Activated CD8-positive, alpha-beta T cell treated with anti-CD3 and anti-CD28 coated beads for 36 hours (primary cell): Measurements from ENCODE around the gene SUPT7L. TPM values are rescaled to one million over a fixed set of nuclear protein-coding genes. Genes with fewer than 3 reads are reported as not detected.

Experiments used
- ATAC-seq: fragments of 200-7000 bp; cut with Tn5 transposase; one replicate; pipeline ENCODE4 v1.10.0; 2021; ENCODE audit warnings: mild to moderate bottlenecking, moderate library complexity
- CTCF ChIA-PET: fragments of 350-600 bp; sonication (Branson Sonifier 250); formaldehyde crosslinking; loops from one replicate; lab custom pipeline; 2021; ENCODE audit warnings: antibody characterized with exemption; lab: Charles Lee
- POLR2A ChIA-PET: fragments of 350-600 bp; sonication (Branson Sonifier 250); formaldehyde crosslinking; loops from one replicate; lab custom pipeline; 2021; ENCODE audit warnings: antibody characterized with exemption; lab: Charles Lee
- DNase-seq: peaks from one replicate; pipeline ENCODE4 v3.0.0-alpha.2; 2020
- H3K27ac Mint-ChIP-seq: one replicate; pipeline ENCODE4 v1.8.0; 2021; ENCODE audit warnings: mild to moderate bottlenecking, mixed read lengths
- H3K27me3 Mint-ChIP-seq: one replicate; pipeline ENCODE4 v1.8.0; 2021; ENCODE audit warnings: mixed read lengths
- H3K36me3 Mint-ChIP-seq: one replicate; pipeline ENCODE4 v1.8.0; 2021; ENCODE audit warnings: low read depth, mixed read lengths
- H3K4me1 Mint-ChIP-seq: one replicate; pipeline ENCODE4 v1.8.0; 2021; ENCODE audit warnings: low read depth, mixed read lengths
- H3K4me3 Mint-ChIP-seq: one replicate; pipeline ENCODE4 v1.8.0; 2021; ENCODE audit warnings: mild to moderate bottlenecking, moderate library complexity, mixed read lengths
- H3K9me3 Mint-ChIP-seq: one replicate; pipeline ENCODE4 v1.8.0; 2021; ENCODE audit warnings: mixed read lengths
- CTCF ChIP-seq: fragments of 200-600 bp; IDR thresholded peaks from one replicate; pipeline ENCODE4 v1.8.0; 2022; ENCODE audit warnings: antibody characterized with exemption, mild to moderate bottlenecking
- intact Hi-C: fragments of 100-400 bp; cut with micrococcal nuclease; formaldehyde crosslinking; loops from one replicate; pipeline ENCODE4 v1.10.0; 2022
- total RNA-seq, 2 experiments: library from RNA; stranded (reverse); gene quantifications; one replicate each; pipeline ENCODE4 v1.2.3, GENCODE V29; 2021

The SUPT7L gene
- total RNA-seq, 2 experiments from 2014 or later: 21.8 to 22.6 TPM

DNA sequence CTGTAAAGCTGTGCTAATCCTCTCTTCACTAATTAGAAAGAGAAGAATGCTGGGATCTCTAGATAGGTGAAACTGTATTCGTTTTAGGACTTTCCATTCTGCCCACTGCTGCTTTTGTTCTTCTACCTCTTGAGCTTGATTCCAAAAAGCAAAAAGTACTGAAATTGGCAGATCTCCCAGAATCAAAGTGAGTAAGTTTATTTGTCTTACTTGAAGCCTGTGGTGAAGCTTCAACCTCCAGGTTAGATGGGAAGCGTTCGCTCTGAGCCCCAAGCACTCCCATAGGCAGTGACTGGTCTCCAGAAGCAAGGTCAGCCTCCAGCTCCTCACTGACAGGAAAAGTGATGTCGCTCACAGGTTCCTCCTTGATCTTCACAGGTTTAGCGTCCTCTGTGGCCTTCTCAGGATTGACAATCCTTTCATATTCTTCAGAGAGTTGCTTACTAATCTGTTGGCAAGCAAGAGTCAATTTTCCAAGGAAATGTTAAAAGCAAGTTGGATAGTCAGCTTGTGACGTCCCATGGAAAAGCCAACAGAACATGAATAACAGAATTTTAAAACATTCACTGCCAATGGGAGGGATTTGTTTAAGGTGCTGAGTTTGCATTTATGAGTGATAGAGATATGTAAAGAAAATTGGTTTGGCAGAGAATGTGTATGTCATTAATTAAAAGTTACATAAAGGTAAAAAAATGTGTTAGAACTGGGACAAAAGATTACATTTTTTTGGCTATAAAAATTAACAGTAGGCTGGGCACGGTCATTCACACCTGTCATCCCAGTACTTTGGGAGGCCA is 8.1 kb downstream of the SUPT7L start:
- ChIA-PET CTCF (interaction anchor here (0.8 to 2.5 kb wide), 2 partner anchors 9 to 28 kb away, joined by 3 to 14 read pairs; no protein-coding TSS in a partner anchor), POLR2A (interaction anchor here (1.1 to 1.5 kb wide), 3 partner anchors 8 to 225 kb away, joined by 3 to 6 read pairs (median 3); partner anchors contain the start of genes SLC4A1AP and SUPT7L)
- peaks cover 26% of the 10 kb centered on the region for H3K4me1 Mint-ChIP-seq
- ATAC-seq (no peak), DNase-seq (no peak)
- H3K27ac Mint-ChIP-seq: no peak overlapping the region
- H3K9me3 Mint-ChIP-seq: no peaks in the 10 kb centered on the region
- no peaks in the 10 kb centered on the region for H3K27me3 Mint-ChIP-seq
- H3K4me3 Mint-ChIP-seq: no peak overlapping the region
- TF ChIP-seq CTCF: no peak
- intact Hi-C loops: no loop called here
- peaks cover 48% of the 10 kb centered on the region for H3K36me3 Mint-ChIP-seq

DNA sequence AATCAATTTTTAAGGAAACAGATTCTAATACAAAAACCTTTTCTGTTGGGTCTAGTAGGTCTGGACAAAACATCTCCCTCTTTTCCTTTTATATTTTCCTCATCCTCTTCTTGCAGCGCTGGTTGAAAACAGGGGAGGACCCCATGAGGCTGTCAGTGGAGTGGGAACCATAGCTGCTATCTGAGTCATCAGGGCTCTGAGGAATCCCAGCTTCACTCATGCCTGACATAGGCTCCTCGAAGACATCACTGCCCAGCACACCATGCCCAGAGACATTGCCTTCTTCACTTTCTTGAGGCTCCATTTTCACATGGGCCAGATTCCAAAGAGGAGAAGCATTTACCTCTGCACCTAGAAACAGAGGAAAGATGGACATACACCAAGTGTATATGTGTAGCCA is 10.0 kb downstream of the SUPT7L start:
- no peaks in the 10 kb centered on the region for H3K9me3 Mint-ChIP-seq
- no peak overlapping the region for H3K4me3 Mint-ChIP-seq
- no peaks in the 10 kb centered on the region for H3K27me3 Mint-ChIP-seq
- H3K36me3 Mint-ChIP-seq: peaks cover 50% of the 10 kb centered on the region
- H3K4me1 Mint-ChIP-seq: peaks cover 16% of the 10 kb centered on the region
- DNase-seq (no peak), ATAC-seq (no peak)
- H3K27ac Mint-ChIP-seq: peak overlapping the region; percentile 23
- ChIA-PET POLR2A (interaction anchor here (1.0 to 1.4 kb wide), 3 partner anchors 11 to 238 kb away, joined by 3 to 5 read pairs (median 4); partner anchors contain the start of genes SLC4A1AP and SUPT7L), CTCF (interaction anchor here (2.5 kb wide), 1 partner anchor 30 kb away, joined by 14 read pairs; no protein-coding TSS in a partner anchor)
- no peak for TF ChIP-seq CTCF
- intact Hi-C loops: no loop called here

- intact Hi-C loops: no loop called here
- CTCF ChIA-PET: interaction anchor here (0.7 kb wide), 1 partner anchor 30 kb away, joined by 3 read pairs; no protein-coding TSS in a partner anchor
Observed at GRCh38 chr2:27652790-27653189, 10.6 kb downstream of the SUPT7L start.

DNA sequence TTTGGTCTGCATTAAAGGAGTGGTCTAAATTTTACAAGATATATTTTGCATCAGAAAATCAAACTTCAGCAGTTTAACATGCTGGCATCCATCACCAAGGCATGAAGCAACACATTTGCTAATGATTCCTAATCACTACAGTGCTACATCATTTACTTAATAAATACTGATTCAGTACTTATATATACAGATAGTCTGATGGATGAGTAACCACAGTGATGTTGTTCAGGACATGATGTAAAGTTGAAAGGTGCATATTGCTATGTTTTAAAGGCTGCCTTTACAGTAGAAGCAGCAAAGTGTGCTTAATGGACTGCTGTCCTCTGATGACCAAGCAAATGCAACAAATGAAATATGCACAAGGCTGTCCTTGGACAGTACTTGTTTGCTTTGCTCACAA is 11.1 kb downstream of the SUPT7L start:
- H3K27ac Mint-ChIP-seq: peak overlapping the region; percentile 59
- H3K9me3 Mint-ChIP-seq: no peaks in the 10 kb centered on the region
- no peak for TF ChIP-seq CTCF
- no peak overlapping the region for H3K4me3 Mint-ChIP-seq
- peaks cover 16% of the 10 kb centered on the region for H3K4me1 Mint-ChIP-seq
- ChIA-PET CTCF (interaction anchor here (0.7 kb wide), 1 partner anchor 31 kb away, joined by 3 read pairs; no protein-coding TSS in a partner anchor), POLR2A (interaction anchor here (2.6 kb wide), 1 partner anchor 11 kb away, joined by 13 read pairs; the partner anchor contains the start of genes SLC4A1AP and SUPT7L)
- ATAC-seq: no peak
- H3K36me3 Mint-ChIP-seq: peaks cover 59% of the 10 kb centered on the region
- H3K27me3 Mint-ChIP-seq: no peaks in the 10 kb centered on the region
- intact Hi-C loops: no loop called here
- no peak for DNase-seq

More at GRCh38 chr2:27652790-27653189, 10.6 kb downstream of the SUPT7L start:
- Mint-ChIP-seq H3K4me3 (no peak overlapping the region), H3K27me3 (no peaks in the 10 kb centered on the region), H3K27ac (peak overlapping the region; percentile 59), H3K9me3 (no peaks in the 10 kb centered on the region), H3K4me1 (peaks cover 16% of the 10 kb centered on the region), H3K36me3 (peaks cover 56% of the 10 kb centered on the region)
- DNase-seq (no peak), ATAC-seq (peak; percentile 20)
- TF ChIP-seq CTCF: no peak
- POLR2A ChIA-PET: no interaction called here
